Spinal cord (tissue), 10 donors: Measurements from ENCODE around the gene PDE8A. TPM values are rescaled to one million over a fixed set of nuclear protein-coding genes. Genes with fewer than 3 reads are reported as not detected.

Experiments used
- DNase-seq, 6 donors: peaks; one replicate each; pipeline versions ENCODE4 v3.0.0 to v3.0.0-alpha.2; 2013 to 2015; ENCODE audit warnings: low spot score in 6 of 6, low read depth in 4 of 6
- H3K27ac ChIP-seq: one replicate; pipeline ENCODE4 v1.5.1; 2013; ENCODE audit warnings: low read depth, low read length, control low read depth
- H3K27me3 ChIP-seq: one replicate; pipeline ENCODE4 v1.6.1; 2013; ENCODE audit warnings: low read length; ENCODE audit not compliant: control insufficient read depth, insufficient read depth
- H3K36me3 ChIP-seq: one replicate; pipeline ENCODE4 v1.6.1; 2013; ENCODE audit warnings: low read length; ENCODE audit not compliant: control insufficient read depth, insufficient read depth
- H3K4me1 ChIP-seq: one replicate; pipeline ENCODE4 v1.6.1; 2013; ENCODE audit warnings: low read length; ENCODE audit not compliant: control insufficient read depth, insufficient read depth
- H3K4me3 ChIP-seq: one replicate; pipeline ENCODE4 v1.5.1; 2013; ENCODE audit warnings: low read depth, low read length, control low read depth
- H3K9me3 ChIP-seq: one replicate; pipeline ENCODE4 v1.6.1; 2013; ENCODE audit warnings: low read length; ENCODE audit not compliant: control insufficient read depth, insufficient read depth
- WGBS: methylation state at CpG from one replicate; pipeline ENCODE4 v1.1.5; 2013; ENCODE audit warnings: missing lambda C conversion rate; ENCODE audit not compliant: insufficient coverage; 5-methylcytosine and 5-hydroxymethylcytosine counted together
- polyA plus RNA-seq, 2 donors: library from polyadenylated mRNA; unstranded; fragments of 120-200 nt; gene quantifications; one replicate each; pipeline ENCODE4 v1.2.1, GENCODE V29; 2013; ENCODE audit not compliant: insufficient read length in 2 of 2
- total RNA-seq, 2 donors: library from RNA; depleted of rRNA in 1 of 2; stranded (reverse); fragments of 120-200 nt in 1 of 2; fragments of >200 nt in 1 of 2; gene quantifications; one replicate each; pipeline versions ENCODE4 v1.2.3 to v1.2.4, GENCODE V29; 2013 to 2014
- donor health status: healthy.

The PDE8A gene
- total and polyA plus RNA-seq, 4 donors: 19.9 to 72.9 (median 40.0) TPM

DNA sequence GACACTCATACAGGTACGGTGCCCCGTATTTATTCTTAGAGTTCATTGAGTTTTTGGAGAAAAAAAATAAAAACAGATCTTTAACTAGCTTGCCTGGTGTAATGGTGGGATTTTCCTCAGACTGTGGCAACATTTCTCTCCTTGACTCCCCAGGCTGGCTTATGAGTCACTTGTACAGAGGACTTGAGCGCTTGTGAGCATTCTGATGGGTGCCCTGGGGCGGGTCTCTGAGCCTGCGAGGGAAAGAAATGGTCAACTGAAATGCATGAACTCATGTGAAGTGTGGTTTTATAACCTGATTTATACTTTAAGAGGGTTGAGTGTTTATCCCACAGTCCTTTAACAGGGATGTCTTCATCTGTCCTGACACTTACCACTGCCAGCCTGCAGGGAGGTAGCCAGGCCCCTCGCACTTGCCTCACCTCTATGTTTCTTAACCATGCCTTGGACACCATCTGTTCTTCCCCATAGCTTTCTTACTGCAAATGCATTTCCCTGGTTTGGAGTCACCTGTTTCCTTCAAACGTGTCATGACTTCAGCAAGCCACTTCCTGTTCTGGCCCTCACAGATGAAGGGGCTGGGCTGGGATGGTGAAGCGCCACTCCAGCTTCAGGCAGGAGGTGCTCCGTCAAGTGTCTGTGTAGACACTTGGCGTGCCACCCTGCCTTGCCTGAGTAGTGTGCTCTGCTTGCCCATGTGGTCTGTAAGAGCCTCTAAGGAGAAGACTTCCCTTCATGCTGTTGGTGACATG, 118.7 kb downstream of the PDE8A start:
- no peak overlapping the region for H3K27ac ChIP-seq
- DNase-seq: no peak

GRCh38 chr15:85104584-85104983, 122.9 kb downstream of the PDE8A start:
- Histone ChIP-seq H3K27me3 (no peaks in the 10 kb centered on the region), H3K36me3 (no peaks in the 10 kb centered on the region), H3K9me3 (no peaks in the 10 kb centered on the region), H3K27ac (no peak overlapping the region), H3K4me3 (no peak overlapping the region), H3K4me1 (no peaks in the 10 kb centered on the region)
- DNase-seq: no peak
- 100% methylated on average over 1 of the region's 2 CpGs for WGBS

More for the DNA sequence above, 118.7 kb downstream of the PDE8A start:
- WGBS: 84% methylated on average over 7 of the region's 10 CpGs
- H3K27me3 ChIP-seq: no peaks in the 10 kb centered on the region
- H3K4me3 ChIP-seq: no peak overlapping the region
- H3K9me3 ChIP-seq: no peaks in the 10 kb centered on the region
- no peaks in the 10 kb centered on the region for H3K4me1 ChIP-seq
- H3K36me3 ChIP-seq: no peaks in the 10 kb centered on the region

DNA sequence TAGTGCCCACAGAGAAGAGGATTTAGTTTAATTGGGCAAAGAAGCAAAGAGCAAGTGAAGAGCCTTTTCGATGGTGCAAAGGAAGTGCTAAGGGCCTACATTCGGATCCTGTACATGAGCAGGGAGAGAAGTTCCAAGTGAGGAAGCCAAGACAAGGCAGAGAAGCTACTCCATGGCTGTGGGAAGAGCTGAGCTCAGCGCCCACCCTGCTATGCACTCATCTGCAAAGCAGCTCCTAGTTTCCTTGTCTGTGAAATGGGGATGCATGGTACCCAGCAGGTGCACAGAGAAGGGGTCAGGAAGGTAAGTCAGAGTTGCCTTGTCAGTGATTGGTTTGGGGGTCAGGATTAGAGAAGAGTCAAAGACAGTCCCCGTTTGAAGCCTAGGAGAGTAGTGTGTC, 126.5 kb downstream of the PDE8A start:
- Histone ChIP-seq H3K4me3 (no peak overlapping the region), H3K36me3 (no peaks in the 10 kb centered on the region), H3K27ac (no peak overlapping the region), H3K4me1 (no peaks in the 10 kb centered on the region), H3K27me3 (no peaks in the 10 kb centered on the region), H3K9me3 (no peaks in the 10 kb centered on the region)
- DNase-seq: no peak
- WGBS: 95% methylated on average over 3 of the region's 4 CpGs

DNA sequence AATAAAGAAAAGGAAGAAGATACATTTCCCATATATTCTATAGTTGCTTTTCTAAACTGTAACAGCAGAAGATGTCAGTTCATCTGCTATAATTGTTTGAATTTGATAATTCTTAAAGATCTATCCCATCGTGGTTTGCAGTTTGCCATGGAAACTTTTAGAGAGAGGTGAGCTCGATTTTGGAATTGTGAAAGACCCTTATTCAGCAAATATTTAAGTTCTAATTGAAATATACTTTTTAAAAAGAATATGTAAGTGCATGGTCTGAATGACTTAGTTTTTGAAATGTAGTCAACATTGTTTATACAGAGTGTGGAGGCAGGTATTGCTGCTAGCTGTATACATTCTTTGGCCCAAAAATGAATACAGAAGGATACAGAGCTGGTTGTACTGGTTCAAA, 127.7 kb downstream of the PDE8A start:
- H3K27ac ChIP-seq: no peak overlapping the region
- no CpG with 5 or more reads among the region's 2 CpGs for WGBS

DNA sequence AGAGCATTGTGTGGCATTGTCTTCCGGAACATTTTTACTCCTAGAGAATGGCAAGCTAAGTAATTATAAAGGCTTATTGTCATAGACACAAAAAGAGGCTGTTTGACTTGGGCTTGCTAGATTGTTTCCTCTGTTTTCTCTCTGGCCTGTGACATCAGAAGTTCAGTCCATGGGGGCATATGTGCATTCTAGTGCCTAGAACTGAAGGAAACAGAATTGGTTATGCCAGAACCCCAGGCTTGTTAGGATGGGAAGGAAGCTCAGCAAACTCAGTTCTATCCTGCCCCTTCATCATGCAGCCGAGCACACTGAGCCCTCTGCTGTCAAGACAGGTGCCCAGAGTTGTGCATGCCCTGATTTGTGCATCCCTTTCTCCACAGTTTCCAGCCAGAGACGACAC, 131.3 kb downstream of the PDE8A start:
- 62% methylated on average over 2 of the region's 3 CpGs for WGBS
- peak in 1 of 6 donors; percentile 19 for DNase-seq
- H3K4me3 ChIP-seq: no peak overlapping the region
- H3K27ac ChIP-seq: no peak overlapping the region
- no peaks in the 10 kb centered on the region for H3K27me3 ChIP-seq
- no peaks in the 10 kb centered on the region for H3K9me3 ChIP-seq
- H3K36me3 ChIP-seq: peaks cover 8% of the 10 kb centered on the region
- no peaks in the 10 kb centered on the region for H3K4me1 ChIP-seq

More for the DNA sequence above, 127.7 kb downstream of the PDE8A start:
- no peaks in the 10 kb centered on the region for H3K36me3 ChIP-seq
- no peaks in the 10 kb centered on the region for H3K9me3 ChIP-seq
- no peaks in the 10 kb centered on the region for H3K4me1 ChIP-seq
- no peaks in the 10 kb centered on the region for H3K27me3 ChIP-seq
- no peak for DNase-seq
- no peak overlapping the region for H3K4me3 ChIP-seq

DNA sequence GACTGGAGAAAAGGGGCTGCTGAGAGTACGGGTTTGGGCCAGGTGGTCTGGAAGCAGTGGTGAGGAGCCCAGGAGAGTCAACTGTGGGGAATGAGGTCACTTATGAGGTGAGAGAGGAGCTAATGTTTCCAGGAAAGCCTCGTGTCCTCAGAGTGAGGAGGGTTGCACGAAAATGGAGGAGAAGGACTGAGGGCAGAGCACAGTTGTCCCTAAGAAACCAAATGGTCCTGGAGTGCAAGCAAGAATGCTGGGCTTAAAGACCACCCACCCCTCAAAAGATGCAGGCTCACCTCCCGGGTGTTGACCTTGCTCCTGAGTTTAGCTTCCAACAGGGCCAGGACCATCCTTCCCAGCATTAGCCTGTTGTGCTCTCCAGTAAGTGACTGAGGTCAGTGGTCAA, 133.2 kb downstream of the PDE8A start:
- no peak for DNase-seq
- H3K27ac ChIP-seq: no peak overlapping the region
- no peaks in the 10 kb centered on the region for H3K4me1 ChIP-seq
- WGBS: 86% methylated on average over 4 of the region's 4 CpGs
- peaks cover 8% of the 10 kb centered on the region for H3K36me3 ChIP-seq
- H3K27me3 ChIP-seq: no peaks in the 10 kb centered on the region
- no peaks in the 10 kb centered on the region for H3K9me3 ChIP-seq
- H3K4me3 ChIP-seq: no peak overlapping the region

DNA sequence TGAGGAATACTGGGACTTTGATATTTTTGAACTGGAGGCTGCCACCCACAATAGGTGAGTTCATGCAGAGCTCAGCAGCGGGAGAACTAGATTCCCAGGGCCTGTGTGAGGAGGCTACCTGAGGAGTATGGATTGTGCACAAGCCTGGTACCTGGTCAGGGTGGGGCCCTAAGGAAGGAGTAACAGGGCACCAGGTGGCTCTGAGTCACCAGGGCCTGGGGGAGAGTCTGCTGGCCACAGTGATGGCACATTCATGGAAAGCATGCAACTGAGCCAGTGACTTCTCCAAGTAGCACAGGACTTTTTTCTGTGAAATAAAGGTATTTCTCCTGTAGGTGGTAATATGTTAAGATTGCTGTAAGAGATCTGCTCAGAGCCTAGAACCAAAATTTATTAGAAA, 134.4 kb downstream of the PDE8A start:
- H3K27me3 ChIP-seq: no peaks in the 10 kb centered on the region
- 100% methylated on average over 1 of the region's 1 CpG for WGBS
- H3K36me3 ChIP-seq: peaks cover 8% of the 10 kb centered on the region
- no peak overlapping the region for H3K27ac ChIP-seq
- DNase-seq: no peak
- H3K4me3 ChIP-seq: no peak overlapping the region
- H3K4me1 ChIP-seq: no peaks in the 10 kb centered on the region
- no peaks in the 10 kb centered on the region for H3K9me3 ChIP-seq

- no peak overlapping the region for H3K4me3 ChIP-seq
- no peak overlapping the region for H3K27ac ChIP-seq
- H3K9me3 ChIP-seq: no peaks in the 10 kb centered on the region
- no peak for DNase-seq
- WGBS: 100% methylated on average over 1 of the region's 3 CpGs
- H3K36me3 ChIP-seq: peaks cover 8% of the 10 kb centered on the region
- no peaks in the 10 kb centered on the region for H3K4me1 ChIP-seq
- no peaks in the 10 kb centered on the region for H3K27me3 ChIP-seq
Measured at GRCh38 chr15:85116494-85116893, 134.8 kb downstream of the PDE8A start.

GRCh38 chr15:85116925-85117646, 135.4 kb downstream of the PDE8A start:
- H3K36me3 ChIP-seq: peaks cover 8% of the 10 kb centered on the region
- no peak overlapping the region for H3K4me3 ChIP-seq
- H3K27ac ChIP-seq: no peak overlapping the region

GRCh38 chr15:85118173-85118572, 136.5 kb downstream of the PDE8A start:
- Histone ChIP-seq H3K4me1 (no peaks in the 10 kb centered on the region), H3K4me3 (no peak overlapping the region), H3K9me3 (no peaks in the 10 kb centered on the region), H3K27ac (no peak overlapping the region), H3K27me3 (no peaks in the 10 kb centered on the region), H3K36me3 (peaks cover 8% of the 10 kb centered on the region)
- DNase-seq: no peak
- WGBS: 100% methylated on average over 4 of the region's 4 CpGs

More at GRCh38 chr15:85116925-85117646, 135.4 kb downstream of the PDE8A start:
- no peaks in the 10 kb centered on the region for H3K9me3 ChIP-seq
- H3K4me1 ChIP-seq: no peaks in the 10 kb centered on the region
- WGBS: 100% methylated on average over 1 of the region's 5 CpGs
- H3K27me3 ChIP-seq: no peaks in the 10 kb centered on the region
- DNase-seq: no peak
